GM12801 (cell line): ENCODE results near the gene METRN.

ENCODE experiments used
- TF ChIP-seq, protein P1 (sequence below): IDR thresholded peaks from one replicate; pipeline ENCODE4 v1.5.1; 2011; ENCODE audit warnings: control low read depth; ENCODE audit not compliant: insufficient read length; ENCODE audit errors: extremely low read depth

Gene METRN

DNA sequence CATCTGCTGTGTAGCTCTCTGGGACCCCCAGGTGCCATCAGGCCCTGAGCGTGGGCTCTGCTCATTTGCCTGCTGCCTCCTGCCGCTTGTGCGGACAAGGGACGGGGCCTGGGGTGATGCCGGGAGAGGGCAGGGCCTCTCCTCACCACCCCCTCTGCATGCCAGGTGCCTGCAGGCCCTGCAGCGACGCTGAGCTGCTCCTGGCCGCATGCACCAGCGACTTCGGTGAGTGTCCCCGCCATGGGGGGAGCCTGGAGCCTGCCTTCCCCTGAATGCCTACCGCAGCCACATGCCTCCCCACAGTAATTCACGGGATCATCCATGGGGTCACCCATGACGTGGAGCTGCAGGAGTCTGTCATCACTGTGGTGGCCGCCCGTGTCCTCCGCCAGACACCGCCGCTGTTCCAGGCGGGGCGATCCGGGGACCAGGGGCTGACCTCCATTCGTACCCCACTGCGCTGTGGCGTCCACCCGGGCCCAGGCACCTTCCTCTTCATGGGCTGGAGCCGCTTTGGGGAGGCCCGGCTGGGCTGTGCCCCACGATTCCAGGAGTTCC lies 1.9 kb downstream of the METRN start:
- TF ChIP-seq, protein P1, sequence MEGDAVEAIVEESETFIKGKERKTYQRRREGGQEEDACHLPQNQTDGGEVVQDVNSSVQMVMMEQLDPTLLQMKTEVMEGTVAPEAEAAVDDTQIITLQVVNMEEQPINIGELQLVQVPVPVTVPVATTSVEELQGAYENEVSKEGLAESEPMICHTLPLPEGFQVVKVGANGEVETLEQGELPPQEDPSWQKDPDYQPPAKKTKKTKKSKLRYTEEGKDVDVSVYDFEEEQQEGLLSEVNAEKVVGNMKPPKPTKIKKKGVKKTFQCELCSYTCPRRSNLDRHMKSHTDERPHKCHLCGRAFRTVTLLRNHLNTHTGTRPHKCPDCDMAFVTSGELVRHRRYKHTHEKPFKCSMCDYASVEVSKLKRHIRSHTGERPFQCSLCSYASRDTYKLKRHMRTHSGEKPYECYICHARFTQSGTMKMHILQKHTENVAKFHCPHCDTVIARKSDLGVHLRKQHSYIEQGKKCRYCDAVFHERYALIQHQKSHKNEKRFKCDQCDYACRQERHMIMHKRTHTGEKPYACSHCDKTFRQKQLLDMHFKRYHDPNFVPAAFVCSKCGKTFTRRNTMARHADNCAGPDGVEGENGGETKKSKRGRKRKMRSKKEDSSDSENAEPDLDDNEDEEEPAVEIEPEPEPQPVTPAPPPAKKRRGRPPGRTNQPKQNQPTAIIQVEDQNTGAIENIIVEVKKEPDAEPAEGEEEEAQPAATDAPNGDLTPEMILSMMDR = no peak

DNA sequence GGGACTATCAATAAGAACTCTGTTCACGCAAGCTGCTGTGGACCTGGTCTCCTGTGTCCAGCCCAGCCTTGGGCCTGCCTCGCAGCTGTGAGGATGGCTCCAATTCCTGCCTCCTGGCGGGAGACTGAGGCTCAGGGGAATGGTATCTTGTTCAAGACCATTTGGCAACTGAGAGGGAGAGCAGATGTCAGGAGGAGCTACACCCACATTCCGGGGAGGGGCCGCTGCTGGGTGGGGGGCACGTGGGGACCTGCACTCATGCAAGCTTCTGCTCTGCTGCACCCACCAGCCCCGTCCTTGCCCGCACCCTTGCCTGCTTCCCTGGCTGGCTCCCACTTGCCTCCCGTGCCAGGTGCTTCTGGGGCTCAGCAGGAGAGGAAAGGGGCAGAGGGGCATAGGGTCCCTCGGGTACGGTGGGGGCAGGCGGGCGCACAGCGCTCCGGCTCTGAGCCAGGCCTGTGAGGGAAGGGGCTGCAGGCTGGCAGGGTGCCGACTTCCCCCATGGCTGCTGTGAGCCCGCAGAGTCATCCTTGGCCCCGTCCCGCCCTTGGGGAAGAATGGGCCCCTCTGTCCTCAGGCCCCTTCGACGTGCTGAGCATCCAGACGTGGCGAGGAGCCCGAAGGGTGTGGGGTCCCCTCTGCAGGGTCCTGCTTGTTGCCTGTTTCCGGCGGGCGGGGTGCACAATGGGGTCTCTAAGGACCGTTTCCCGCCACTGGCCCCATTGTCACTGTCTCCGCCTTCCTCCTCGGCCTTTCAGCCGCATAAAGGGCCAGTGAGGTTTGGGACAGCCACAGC lies 2.7 kb downstream of the METRN start:
- TF ChIP-seq, protein P1 = no peak

DNA sequence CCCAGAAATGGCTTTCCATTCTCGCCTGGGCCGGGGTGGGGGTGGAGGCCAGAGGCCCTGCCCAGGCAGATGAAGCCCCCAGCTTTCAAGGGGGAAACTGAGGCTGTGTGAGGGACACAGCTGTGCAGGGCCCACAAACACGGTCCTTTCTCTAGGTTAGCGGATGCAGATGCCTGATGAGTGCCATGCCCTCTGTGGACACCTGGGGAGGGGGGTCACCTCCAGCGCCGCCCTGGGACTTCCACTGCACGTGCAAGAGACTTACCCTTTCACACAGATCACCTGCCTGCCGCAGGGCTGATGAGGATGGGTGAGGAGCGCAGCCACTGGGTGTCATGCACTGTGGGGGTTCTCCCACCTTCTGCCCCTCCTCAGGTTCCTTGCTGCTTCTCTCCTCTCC lies 3.5 kb downstream of the METRN start:
- TF ChIP-seq, protein P1 = no peak

DNA sequence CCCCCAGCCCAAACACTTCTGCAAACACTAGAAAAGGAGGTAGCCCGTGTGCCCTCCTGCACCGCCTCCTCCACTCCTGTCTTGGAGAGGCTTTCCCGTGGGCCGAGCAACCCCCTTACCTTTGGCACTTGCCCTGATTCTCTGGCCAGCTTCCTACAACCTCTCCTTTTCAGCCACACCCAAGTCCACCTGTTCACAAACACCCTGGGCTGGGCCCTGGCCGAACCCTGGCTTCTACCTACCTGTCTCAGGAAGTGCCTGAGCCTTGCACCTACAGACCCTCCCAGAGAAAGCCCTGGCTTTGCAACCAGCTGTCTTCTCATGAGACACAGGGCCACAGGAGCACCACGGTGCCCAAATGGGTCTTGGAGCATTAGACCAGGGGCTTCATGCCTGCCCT lies 4.0 kb downstream of the METRN start:
- TF ChIP-seq, protein P1 = no peak

DNA sequence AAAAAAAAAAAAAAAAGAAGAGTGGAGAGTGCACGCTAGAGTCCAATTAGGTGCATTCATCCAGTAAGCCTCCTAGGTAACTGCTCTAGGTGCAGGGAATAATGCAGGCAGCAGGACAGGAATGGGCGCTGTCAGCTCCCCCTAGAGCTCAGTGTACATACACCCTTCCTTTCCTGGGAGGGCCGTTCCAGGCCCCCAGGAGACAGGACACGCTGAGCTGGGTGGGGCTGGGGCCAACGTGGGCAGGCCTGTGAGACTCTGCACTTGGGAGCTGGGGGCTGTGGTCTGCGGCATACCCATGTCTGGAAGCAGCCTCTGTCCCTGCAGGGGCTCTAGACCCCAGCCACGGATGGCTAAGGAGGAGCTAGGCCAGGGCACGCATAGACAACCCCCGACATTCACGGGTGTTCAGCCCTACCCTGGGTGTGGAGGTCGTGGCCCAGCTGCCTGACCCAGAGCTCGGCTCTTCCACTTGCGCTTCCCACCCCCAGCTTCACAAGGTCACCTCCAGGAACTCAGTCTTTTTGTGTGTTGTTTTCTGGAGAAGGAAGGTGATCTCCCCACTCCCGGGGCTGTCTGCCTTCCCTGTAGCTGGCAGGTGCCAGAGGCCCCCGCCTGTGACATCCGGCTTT lies 5.0 kb downstream of the METRN start:
- TF ChIP-seq, protein P1 = no peak

DNA sequence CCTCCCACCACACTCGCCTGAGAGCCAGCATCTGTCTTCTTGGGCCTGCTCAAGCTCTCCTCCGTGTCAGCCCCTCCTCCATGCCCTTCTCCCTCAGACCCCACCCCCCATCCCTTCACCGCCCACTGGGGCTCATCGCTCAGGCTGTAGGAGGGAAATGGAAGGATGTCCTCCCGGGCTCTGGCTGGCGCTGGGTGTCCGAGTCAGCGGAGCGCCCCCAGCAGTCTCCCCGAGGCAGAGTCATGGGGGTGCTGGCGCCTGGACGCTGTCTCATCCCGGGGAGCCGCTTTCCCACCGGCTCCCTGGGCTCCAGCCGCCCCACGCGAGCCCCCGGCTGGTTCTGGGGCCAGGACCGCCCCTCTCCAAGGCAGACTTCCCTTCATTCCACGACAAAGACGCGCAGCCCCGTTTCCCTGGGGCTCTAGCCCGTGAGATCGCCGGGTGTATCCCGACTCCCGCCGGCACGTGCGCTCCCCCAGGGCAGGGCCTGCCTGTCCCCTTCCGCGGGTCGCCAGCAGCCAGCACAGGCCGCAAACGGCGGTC lies 5.6 kb downstream of the METRN start:
- TF ChIP-seq, protein P1 = no peak

DNA sequence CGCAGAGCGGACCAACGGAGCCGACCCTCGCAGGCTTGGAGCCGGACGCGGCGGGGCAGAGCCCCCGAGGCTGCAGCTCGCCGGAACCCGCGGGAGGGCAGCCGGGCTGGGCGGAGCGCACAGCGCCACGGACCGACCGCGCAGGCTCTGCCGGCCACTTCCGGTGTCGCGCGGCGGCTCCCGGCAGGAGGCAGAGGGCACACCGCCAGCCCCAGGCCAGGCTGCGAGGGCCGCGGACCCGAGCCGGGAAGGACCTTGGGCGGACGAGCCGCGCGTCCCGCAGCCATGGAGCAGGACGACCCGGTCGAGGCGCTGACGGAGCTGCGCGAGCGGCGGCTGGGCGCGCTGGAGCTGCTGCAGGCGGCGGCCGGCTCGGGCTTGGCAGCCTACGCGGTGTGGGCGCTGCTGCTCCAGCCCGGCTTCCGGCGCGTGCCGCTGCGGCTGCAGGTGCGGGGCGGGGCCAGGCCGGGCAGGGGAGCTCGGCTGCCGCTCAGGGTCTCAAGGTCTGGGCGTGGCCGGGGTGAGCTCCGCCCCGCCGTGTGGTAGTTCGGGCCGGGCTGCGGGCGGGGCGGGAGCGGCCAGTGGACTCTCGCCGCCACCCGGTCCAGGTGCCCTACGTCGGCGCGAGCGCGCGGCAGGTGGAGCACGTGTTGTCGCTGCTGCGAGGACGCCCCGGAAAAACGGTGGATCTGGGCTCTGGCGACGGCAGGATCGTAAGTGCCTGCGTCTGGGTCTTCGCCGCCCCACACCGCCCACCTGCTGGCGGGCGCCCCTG lies 6.3 kb downstream of the METRN start, which contains the start of gene ANTKMT:
Gene ANTKMT (plus strand): TSS at position 157 of the 775 bp plus-strand sequence. CDS start 129 bp downstream, at position 286.
- TF ChIP-seq, protein P1 = no peak
